ENCODE results near the gene GLIPR1.

The GLIPR1 gene

DNA sequence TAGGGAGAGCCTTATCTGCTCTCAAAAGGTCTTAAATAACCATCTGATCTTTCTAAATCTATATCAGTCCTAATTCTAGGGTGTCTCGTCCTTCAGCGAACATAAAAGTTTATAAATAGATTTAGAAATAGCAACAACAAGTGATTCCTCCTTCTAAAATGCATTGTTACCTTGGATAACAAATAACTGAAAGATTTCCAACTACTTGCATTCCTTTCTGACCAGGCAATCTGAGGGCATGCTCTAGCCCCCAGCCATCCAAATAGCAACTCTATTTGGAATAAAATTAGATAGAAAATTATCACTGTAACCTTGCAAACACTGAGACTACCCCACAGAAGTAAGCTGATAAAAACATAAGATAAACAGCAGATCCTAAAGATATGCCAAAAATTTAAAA, 52.7 kb downstream of the GLIPR1 start:
- TF ChIP-seq, protein P1, sequence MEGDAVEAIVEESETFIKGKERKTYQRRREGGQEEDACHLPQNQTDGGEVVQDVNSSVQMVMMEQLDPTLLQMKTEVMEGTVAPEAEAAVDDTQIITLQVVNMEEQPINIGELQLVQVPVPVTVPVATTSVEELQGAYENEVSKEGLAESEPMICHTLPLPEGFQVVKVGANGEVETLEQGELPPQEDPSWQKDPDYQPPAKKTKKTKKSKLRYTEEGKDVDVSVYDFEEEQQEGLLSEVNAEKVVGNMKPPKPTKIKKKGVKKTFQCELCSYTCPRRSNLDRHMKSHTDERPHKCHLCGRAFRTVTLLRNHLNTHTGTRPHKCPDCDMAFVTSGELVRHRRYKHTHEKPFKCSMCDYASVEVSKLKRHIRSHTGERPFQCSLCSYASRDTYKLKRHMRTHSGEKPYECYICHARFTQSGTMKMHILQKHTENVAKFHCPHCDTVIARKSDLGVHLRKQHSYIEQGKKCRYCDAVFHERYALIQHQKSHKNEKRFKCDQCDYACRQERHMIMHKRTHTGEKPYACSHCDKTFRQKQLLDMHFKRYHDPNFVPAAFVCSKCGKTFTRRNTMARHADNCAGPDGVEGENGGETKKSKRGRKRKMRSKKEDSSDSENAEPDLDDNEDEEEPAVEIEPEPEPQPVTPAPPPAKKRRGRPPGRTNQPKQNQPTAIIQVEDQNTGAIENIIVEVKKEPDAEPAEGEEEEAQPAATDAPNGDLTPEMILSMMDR (IDR thresholded peaks at IDR 0.05): no peak

DNA sequence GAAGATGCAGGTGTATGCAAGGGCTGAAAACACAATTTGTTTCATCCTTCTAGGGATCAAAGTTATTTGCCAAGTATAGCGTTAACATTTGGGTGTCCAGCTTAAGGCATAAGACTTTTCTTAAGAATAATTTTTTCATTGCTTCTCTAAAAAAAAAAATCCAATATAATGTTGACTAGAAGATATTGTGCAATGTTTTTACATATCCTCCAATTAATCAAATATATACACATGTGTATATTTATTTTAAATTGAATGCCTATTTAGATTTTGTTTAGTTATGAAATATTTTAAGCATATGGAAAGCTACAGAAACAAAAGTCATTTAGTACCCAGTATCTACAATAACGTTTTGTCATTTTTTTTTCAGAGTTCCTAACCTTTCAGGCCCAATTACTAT, 59.3 kb downstream of the GLIPR1 start:
- TF ChIP-seq, protein P1 (IDR thresholded peaks at IDR 0.05): no peak

DNA sequence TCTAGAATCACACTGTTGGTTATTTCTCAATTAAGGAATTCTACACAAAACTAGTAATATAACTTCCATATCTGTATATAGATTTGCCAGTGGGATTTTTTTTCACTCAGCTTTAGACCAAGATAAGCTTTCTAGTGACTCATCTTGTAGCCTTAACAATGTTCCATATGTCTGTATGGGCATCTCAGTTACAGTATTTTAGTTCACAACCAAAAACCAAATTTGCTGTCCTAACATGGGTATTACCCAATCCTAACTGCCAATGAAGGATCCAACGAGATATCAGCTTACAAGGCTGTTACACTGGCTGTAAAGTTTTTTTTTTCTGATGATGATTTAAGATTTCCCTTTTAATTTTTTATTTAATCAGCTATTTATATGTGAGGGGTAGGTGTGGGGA, 62.4 kb downstream of the GLIPR1 start:
- TF ChIP-seq, protein P1 (IDR thresholded peaks at IDR 0.05): no peak

DNA sequence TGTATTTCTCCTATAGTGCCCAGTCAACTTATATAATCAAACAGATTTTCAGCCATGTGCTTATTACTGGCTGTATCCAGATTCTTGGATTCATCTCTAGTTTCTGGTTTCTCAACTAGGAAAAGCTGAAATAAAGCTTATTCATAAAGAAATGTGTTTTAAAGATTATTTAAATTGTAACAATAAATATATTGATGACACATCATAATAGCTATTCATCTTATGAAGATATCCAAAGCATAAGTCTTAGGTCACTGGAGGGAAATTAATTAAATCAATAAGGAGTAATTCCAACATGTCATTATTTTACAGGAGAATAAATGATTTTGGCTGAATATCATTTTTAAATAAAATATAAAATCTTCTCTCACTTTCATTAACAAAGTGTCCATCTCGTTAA, 63.0 kb downstream of the GLIPR1 start:
- TF ChIP-seq, protein P1 (IDR thresholded peaks at IDR 0.05): no peak

DNA sequence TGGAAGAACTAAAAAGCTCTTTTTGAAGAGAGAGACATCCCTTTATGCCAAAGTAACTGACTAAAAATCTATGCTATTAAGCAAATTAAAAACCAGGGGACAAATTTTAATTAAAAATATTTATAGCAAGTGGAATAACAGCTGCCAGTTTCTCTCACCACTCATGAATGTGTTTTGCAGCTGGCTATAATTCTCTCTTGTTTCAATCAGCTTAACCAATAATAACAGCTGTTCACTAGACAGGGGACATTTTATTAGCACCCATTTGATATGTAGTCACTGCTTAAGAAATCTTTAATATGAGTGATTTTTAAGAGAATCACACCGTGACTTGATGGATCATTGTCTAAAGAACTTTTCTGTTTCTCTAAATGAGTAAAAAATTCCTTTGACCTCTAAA, 65.1 kb downstream of the GLIPR1 start:
- TF ChIP-seq, protein P1 (IDR thresholded peaks at IDR 0.05): no peak

DNA sequence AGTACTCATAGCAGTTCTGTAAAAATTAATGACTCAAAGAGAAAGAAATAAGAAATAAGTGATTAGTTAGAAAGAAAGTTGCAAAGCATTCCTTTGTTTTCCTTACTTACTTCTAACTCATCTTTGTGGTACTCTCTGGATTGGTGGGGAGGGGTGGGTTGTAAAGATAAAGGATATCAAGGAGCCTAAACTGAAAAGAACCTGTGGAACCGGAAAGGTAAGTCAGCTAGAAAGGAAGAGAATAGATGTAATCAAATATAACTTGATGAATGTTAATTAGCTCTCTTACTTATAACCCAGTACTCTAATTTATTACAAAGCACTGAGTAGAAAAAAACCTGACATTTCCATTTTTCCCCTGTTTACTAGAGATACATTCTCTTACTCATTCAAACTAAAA, 68.3 kb downstream of the GLIPR1 start:
- TF ChIP-seq, protein P1 (IDR thresholded peaks at IDR 0.05): no peak

DNA sequence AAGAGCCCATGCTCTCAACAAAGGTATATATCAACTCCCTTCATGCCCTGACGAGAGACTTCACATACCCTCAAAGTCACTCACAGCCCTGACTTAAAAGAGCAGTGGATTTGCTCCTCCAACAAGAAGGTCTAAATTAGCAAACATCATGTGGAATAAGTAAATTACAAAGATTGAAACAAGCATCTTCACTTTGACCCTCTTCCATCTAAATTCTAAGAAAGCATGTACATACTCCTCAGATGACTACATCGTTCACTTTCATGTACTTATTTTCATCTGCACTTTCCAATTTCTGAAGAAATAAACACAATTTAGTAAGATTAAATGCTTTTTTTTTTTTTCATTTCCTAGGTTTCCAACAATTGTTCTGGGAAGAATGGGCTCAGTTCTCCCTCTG, 69.4 kb downstream of the GLIPR1 start:
- TF ChIP-seq, protein P1 (IDR thresholded peaks at IDR 0.05): no peak

Measured in LNCAP (cell line).